PC-3 (cell line): ENCODE measurements around the gene GLS.

Experiments used
- EZH2 ChIP-seq: fragments of 300-600 bp; sonication (generic); IDR thresholded peaks from one replicate; pipeline ENCODE4 v1.6.1; 2017; ENCODE audit warnings: antibody characterized with exemption, mild to moderate bottlenecking, low read length; ENCODE audit not compliant: unreplicated experiment
- EZH2phosphoT487 ChIP-seq: fragments of 300-600 bp; sonication (generic); IDR thresholded peaks from 2 replicates; pipeline ENCODE4 v1.6.1; 2018; ENCODE audit warnings: mild to moderate bottlenecking, antibody characterized with exemption, low read length, borderline replicate concordance
- TF ChIP-seq, protein P1 (sequence below): fragments of 300-600 bp; sonication (generic); conservative IDR thresholded peaks from 2 replicates; pipeline ENCODE4 v1.5.1; 2017; ENCODE audit warnings: antibody characterized with exemption, low read depth, mild to moderate bottlenecking, low read length

DNA sequence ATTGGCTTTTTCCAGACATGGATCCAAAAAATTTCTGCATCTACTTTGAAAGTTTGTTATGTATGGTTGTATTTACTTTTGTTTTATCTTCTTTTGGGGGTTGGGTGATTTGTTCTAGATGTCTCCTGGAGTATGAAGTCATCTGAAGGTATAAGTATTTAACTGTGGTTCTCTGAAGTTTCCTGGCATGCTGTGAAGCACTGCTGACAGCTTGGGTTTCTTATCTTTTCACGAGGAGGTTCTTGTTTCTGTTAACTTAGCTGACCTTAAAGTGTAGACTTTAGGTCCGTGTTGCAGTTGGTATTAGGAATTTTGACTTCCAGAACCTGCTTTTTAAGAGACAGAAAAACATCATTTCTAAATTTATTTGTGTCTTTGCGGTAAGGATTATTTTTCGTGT, 15.9 kb downstream of the GLS start:
- TF ChIP-seq, protein P1, sequence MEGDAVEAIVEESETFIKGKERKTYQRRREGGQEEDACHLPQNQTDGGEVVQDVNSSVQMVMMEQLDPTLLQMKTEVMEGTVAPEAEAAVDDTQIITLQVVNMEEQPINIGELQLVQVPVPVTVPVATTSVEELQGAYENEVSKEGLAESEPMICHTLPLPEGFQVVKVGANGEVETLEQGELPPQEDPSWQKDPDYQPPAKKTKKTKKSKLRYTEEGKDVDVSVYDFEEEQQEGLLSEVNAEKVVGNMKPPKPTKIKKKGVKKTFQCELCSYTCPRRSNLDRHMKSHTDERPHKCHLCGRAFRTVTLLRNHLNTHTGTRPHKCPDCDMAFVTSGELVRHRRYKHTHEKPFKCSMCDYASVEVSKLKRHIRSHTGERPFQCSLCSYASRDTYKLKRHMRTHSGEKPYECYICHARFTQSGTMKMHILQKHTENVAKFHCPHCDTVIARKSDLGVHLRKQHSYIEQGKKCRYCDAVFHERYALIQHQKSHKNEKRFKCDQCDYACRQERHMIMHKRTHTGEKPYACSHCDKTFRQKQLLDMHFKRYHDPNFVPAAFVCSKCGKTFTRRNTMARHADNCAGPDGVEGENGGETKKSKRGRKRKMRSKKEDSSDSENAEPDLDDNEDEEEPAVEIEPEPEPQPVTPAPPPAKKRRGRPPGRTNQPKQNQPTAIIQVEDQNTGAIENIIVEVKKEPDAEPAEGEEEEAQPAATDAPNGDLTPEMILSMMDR, result no peak
- TF ChIP-seq EZH2phosphoT487 (no peak), EZH2 (no peak)
